ENCODE measurements around the gene BPIFB4.

DNA sequence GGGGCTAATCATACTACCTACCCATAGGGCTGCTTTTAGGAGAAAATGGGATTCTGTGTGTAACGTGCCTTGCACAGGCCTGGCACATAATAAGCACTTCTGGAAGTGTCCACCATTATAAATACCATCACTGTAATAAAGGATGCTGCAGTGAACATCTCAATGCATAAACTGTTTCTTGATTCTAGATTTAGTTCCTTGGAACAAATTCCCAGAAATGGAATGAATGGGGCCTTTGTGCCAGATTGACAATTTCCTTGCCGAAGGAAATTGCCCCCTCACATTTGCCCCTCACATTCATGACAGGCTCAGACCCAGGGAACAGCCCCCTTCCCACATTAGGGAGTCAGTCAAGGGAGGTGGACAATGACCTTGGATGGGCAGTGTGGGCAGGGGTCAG, 29.2 kb downstream of the BPIFB4 start:
- TF ChIP-seq, protein P1, sequence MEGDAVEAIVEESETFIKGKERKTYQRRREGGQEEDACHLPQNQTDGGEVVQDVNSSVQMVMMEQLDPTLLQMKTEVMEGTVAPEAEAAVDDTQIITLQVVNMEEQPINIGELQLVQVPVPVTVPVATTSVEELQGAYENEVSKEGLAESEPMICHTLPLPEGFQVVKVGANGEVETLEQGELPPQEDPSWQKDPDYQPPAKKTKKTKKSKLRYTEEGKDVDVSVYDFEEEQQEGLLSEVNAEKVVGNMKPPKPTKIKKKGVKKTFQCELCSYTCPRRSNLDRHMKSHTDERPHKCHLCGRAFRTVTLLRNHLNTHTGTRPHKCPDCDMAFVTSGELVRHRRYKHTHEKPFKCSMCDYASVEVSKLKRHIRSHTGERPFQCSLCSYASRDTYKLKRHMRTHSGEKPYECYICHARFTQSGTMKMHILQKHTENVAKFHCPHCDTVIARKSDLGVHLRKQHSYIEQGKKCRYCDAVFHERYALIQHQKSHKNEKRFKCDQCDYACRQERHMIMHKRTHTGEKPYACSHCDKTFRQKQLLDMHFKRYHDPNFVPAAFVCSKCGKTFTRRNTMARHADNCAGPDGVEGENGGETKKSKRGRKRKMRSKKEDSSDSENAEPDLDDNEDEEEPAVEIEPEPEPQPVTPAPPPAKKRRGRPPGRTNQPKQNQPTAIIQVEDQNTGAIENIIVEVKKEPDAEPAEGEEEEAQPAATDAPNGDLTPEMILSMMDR (IDR thresholded peaks at IDR 0.05), result no peak
- TF ChIP-seq EP300 (IDR thresholded peaks at IDR 0.05) (no peak), POLR2A (IDR thresholded peaks at IDR 0.05) (no peak)

All from tibial nerve (tissue), 4 donors.